Measurements from ENCODE around the gene CDCA3.

- TF ChIP-seq POLR2A (IDR thresholded peaks at IDR 0.05) = no peak
- TF ChIP-seq, protein P1, sequence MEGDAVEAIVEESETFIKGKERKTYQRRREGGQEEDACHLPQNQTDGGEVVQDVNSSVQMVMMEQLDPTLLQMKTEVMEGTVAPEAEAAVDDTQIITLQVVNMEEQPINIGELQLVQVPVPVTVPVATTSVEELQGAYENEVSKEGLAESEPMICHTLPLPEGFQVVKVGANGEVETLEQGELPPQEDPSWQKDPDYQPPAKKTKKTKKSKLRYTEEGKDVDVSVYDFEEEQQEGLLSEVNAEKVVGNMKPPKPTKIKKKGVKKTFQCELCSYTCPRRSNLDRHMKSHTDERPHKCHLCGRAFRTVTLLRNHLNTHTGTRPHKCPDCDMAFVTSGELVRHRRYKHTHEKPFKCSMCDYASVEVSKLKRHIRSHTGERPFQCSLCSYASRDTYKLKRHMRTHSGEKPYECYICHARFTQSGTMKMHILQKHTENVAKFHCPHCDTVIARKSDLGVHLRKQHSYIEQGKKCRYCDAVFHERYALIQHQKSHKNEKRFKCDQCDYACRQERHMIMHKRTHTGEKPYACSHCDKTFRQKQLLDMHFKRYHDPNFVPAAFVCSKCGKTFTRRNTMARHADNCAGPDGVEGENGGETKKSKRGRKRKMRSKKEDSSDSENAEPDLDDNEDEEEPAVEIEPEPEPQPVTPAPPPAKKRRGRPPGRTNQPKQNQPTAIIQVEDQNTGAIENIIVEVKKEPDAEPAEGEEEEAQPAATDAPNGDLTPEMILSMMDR (IDR thresholded peaks at IDR 0.05) = no peak
These were observed 10.3 kb upstream of the CDCA3 start for GRCh38 chr12:6861391-6861790.

All from esophagus squamous epithelium (tissue), 4 donors.